GM12801 (cell line): ENCODE results near the gene SLC44A2.

Experiments
- TF ChIP-seq, protein P1 (sequence below): IDR thresholded peaks from one replicate; pipeline ENCODE4 v1.5.1; 2011; ENCODE audit warnings: control low read depth; ENCODE audit not compliant: insufficient read length; ENCODE audit errors: extremely low read depth

The SLC44A2 gene

DNA sequence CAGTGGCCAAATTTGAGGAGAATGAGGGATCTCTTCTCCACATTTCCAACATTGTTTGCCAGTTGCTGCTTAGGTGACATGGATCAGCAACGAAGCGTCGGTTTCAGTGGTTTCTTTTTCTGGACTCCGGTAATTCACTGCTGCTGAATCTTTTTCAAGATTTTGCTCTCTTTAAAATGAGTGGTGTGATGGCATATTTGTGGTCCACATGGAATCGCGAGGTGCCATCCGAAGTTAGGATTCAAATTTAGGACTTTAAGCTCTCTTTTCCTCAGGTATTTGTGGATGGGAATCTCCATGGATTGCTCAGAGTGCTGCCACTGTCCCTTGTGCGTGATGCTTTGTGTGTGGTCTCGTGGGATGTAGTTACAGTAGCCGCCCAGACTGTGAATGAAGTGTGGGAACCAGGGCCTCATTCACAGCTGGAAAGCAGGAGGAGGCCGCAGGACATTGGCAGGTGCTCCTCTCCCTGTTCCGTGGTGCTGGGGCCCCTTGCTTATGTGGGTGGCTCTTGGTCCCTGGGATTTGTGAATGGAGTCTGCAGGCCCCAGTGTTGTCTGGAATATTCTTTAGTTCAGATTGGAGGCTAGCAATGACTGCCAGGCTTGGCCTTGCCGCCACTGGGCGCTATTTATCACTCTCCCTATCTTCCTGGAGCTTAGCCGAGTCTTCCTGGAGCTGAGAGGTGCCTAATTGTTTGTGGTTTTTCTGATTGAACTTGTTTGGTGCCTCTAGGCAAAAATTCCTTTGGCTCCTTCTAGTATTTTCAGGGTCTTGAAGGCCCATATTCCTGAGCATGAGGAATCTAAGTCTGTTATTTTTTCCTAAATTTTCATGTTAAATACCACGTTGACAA, 30.3 kb downstream of the SLC44A2 start:
- TF ChIP-seq, protein P1, sequence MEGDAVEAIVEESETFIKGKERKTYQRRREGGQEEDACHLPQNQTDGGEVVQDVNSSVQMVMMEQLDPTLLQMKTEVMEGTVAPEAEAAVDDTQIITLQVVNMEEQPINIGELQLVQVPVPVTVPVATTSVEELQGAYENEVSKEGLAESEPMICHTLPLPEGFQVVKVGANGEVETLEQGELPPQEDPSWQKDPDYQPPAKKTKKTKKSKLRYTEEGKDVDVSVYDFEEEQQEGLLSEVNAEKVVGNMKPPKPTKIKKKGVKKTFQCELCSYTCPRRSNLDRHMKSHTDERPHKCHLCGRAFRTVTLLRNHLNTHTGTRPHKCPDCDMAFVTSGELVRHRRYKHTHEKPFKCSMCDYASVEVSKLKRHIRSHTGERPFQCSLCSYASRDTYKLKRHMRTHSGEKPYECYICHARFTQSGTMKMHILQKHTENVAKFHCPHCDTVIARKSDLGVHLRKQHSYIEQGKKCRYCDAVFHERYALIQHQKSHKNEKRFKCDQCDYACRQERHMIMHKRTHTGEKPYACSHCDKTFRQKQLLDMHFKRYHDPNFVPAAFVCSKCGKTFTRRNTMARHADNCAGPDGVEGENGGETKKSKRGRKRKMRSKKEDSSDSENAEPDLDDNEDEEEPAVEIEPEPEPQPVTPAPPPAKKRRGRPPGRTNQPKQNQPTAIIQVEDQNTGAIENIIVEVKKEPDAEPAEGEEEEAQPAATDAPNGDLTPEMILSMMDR = no peak

DNA sequence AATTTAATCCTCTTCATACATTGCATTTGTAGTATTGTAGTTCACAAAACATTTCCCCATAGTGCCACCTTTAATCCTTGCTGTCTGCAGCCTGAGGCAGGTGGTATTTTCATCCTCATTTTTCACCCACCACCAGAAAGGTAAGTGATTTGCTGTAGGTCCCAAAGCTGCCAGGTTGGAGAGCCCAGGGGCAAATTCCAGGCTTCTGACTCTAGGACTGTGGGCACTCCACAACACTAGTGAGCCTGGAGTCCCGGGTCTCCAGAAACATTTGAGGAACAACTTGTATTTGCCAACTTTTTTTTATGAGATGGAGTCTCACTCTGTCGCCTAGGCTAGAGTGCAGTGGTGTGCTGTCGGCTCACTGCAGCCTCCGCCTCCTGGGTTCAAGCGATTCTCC, 35.0 kb downstream of the SLC44A2 start:
- TF ChIP-seq, protein P1 = no peak

DNA sequence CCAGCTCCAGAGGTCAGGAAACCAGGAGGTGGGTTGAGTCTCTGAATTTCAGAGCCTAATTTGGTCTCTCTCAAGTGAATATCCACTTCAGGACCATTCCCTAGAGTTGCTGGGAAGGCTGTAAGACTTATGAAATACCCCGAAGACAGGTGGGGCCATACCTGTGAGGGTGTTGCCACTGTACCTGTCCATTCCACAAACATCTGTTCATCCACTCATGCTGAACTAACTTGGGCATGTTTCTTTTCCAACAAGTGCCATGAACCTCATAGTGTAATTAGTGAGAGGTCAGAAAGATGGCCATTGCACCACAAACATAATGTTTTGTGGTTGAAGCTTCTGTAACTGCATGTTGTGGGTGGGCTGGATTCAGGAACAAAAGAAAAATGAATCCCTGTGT, 36.6 kb downstream of the SLC44A2 start:
- TF ChIP-seq, protein P1 = no peak

GRCh38 chr19:10662384-10663251, 37.3 kb downstream of the SLC44A2 start:
- TF ChIP-seq, protein P1 = no peak

DNA sequence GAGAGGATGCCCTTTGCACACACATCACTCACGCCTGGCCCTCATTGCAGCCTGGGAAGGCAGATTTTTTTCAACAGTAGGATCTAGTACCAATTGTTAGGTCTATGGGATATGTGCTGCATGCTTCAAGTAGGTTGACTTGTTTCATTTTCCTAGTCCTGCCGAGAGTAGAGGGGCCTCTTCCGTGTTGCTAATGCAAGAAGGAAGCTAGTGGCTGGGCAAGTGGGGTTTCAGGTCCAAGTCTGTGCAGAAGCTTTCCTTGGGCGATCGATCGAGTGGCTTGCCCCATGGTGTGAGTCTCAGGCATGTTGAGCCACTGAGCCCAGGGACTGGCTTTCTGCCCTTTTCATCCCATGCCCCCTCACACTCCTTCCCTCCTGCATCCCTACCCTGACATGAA, 42.5 kb downstream of the SLC44A2 start:
- TF ChIP-seq, protein P1 = no peak

DNA sequence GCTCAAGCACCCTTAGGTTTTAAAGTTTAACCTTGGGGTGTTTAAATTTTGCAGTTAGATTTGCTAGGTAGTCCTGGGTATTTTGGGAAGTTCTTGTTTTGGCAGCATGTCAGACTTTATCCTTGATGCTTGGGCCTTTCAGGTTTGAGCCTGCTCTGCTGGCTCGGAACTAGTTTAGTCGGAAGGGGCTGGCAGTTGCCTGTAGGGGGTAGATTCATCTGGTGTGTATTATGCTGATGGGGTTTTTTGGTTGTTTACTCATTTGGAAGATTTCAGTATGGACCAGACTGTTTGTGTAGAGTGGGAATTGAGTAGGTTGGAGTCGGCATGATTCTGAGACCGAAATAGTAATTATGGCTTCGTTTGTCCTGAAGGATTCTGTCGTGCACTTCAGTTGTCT, 43.9 kb downstream of the SLC44A2 start:
- TF ChIP-seq, protein P1 = no peak

DNA sequence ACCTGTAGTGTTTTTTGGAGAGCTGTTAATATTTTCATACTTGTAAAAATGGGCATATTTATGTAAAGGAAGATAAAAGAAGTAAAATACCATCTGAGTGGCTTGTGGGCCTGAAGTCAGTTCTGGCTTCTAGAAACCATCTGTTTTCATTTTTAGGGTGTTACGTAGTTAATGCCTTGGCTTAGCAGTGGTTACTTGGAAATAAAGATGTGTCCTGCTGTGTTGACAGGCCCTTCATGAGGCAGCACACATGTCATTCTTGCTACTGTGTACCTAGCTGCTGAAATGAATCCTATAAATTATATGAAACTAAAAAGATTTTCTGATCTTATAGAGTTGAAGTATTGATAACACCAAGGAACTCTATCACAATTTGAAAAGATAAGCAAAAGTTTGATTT, 44.8 kb downstream of the SLC44A2 start:
- TF ChIP-seq, protein P1 = no peak
